Measurements from ENCODE around the gene PSD2.

The PSD2 gene

GRCh38 chr5:139888370-139888769, 92.8 kb downstream of the PSD2 start:
- in situ Hi-C loops (cut with MboI; ENCODE audit: low sequenced_read_pairs, unreplicated experiment) = no loop called here
- no peak for DNase-seq (ENCODE audit: low spot score)
- TF ChIP-seq, protein P1, sequence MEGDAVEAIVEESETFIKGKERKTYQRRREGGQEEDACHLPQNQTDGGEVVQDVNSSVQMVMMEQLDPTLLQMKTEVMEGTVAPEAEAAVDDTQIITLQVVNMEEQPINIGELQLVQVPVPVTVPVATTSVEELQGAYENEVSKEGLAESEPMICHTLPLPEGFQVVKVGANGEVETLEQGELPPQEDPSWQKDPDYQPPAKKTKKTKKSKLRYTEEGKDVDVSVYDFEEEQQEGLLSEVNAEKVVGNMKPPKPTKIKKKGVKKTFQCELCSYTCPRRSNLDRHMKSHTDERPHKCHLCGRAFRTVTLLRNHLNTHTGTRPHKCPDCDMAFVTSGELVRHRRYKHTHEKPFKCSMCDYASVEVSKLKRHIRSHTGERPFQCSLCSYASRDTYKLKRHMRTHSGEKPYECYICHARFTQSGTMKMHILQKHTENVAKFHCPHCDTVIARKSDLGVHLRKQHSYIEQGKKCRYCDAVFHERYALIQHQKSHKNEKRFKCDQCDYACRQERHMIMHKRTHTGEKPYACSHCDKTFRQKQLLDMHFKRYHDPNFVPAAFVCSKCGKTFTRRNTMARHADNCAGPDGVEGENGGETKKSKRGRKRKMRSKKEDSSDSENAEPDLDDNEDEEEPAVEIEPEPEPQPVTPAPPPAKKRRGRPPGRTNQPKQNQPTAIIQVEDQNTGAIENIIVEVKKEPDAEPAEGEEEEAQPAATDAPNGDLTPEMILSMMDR (IDR thresholded peaks at IDR 0.05; ENCODE audit: borderline replicate concordance, control extremely low read depth, extremely low read depth, insufficient read depth, missing control alignments) = no peak

DNA sequence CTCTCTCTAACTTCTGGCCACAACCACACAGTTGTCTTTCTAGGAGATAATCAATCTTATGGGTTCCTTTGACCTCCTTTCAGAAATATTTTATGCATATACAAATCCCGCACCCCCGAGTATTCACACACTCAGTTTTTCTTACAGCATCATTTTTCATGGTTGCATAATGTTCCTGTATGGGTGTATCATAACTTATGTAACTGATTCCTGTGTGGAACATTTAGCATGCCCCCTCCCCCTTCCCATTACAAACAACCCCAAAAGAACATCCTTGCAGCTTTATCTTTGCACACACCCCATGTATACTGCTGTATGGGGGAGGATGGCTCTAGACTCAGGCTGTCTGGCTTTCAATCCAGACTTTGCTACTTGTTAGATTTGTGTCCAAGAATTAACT, 93.8 kb downstream of the PSD2 start:
- DNase-seq (ENCODE audit: low spot score) = no peak
- TF ChIP-seq, protein P1 (IDR thresholded peaks at IDR 0.05; ENCODE audit: borderline replicate concordance, control extremely low read depth, extremely low read depth, insufficient read depth, missing control alignments) = no peak
- in situ Hi-C loops (cut with MboI; ENCODE audit: low sequenced_read_pairs, unreplicated experiment) = no loop called here

- no peak for DNase-seq (ENCODE audit: low spot score)
- in situ Hi-C loops (cut with MboI; ENCODE audit: low sequenced_read_pairs, unreplicated experiment) = no loop called here
- TF ChIP-seq, protein P1 (IDR thresholded peaks at IDR 0.05; ENCODE audit: borderline replicate concordance, control extremely low read depth, extremely low read depth, insufficient read depth, missing control alignments) = no peak
Measured at GRCh38 chr5:139893873-139894272, 98.3 kb downstream of the PSD2 start.

All from GM13976 (cell line).